HL-60 (cell line): ENCODE measurements around the gene SPINK5.

Experiments used
- DNase-seq, 2 experiments: peaks; one replicate each; pipeline ENCODE4 v3.0.0-alpha.2; 2010 to 2020; ENCODE audit warnings: low read depth in 1 of 2, low spot score in 1 of 2
- H3K27ac ChIP-seq: fragments of 250-450 bp; sonication (Bioruptor Pico); replicated peaks from 2 replicates; pipeline ENCODE4 v1.5.1; 2020; ENCODE audit warnings: mild to moderate bottlenecking, moderate library complexity
- H3K27me3 ChIP-seq: fragments of 250-450 bp; sonication (Bioruptor Pico); 2 replicates; pipeline ENCODE4 v1.5.1; 2021; ENCODE audit warnings: mild to moderate bottlenecking, moderate library complexity; ENCODE audit not compliant: insufficient read depth, poor library complexity, severe bottlenecking
- H3K4me3 ChIP-seq: replicated peaks from 2 replicates; pipeline ENCODE4 v1.5.1; 2011; ENCODE audit warnings: mild to moderate bottlenecking, control low read depth, low read length; ENCODE audit not compliant: insufficient read depth
- GABPA ChIP-seq: IDR thresholded peaks from 2 replicates; pipeline ENCODE4 v1.6.1; 2012; ENCODE audit warnings: low read depth
- POLR2AphosphoS5 ChIP-seq: IDR thresholded peaks from 2 replicates; pipeline ENCODE4 v1.6.1; 2012; ENCODE audit warnings: low read depth
- SPI1 ChIP-seq: IDR thresholded peaks from 2 replicates; pipeline ENCODE4 v1.6.1; 2012; ENCODE audit warnings: low read depth, mild to moderate bottlenecking, borderline replicate concordance
- TF ChIP-seq, protein P1 (sequence below): IDR thresholded peaks from 2 replicates; pipeline ENCODE4 v1.6.1; 2012; ENCODE audit warnings: low read depth; ENCODE audit not compliant: insufficient replicate concordance
- TF ChIP-seq, protein P2 (sequence below): IDR thresholded peaks from one replicate; pipeline ENCODE4 v1.5.1; 2011; ENCODE audit warnings: low read length, control low read depth, inconsistent platforms; ENCODE audit not compliant: insufficient read depth

The SPINK5 gene

DNA sequence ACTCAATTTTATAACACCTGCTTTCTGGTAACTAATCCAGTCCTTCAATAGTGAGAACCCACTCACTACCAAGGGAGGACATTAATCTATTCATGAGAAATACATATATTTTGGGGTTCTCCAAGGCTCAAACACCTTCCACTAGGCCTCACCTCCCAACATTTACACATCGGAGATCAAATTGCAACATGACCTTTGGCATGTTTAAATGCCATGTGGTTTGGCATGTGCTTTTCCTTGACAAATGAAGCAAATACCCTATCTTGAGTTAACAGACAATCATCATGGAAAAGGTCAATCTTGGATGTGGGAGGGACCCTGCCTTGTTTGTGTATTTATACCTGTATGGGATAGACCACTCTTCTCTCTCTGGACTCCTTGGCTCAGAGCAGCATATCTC is 82.7 kb downstream of the SPINK5 start:
- TF ChIP-seq GABPA (no peak), SPI1 (no peak), POLR2AphosphoS5 (no peak)
- TF ChIP-seq, protein P1, sequence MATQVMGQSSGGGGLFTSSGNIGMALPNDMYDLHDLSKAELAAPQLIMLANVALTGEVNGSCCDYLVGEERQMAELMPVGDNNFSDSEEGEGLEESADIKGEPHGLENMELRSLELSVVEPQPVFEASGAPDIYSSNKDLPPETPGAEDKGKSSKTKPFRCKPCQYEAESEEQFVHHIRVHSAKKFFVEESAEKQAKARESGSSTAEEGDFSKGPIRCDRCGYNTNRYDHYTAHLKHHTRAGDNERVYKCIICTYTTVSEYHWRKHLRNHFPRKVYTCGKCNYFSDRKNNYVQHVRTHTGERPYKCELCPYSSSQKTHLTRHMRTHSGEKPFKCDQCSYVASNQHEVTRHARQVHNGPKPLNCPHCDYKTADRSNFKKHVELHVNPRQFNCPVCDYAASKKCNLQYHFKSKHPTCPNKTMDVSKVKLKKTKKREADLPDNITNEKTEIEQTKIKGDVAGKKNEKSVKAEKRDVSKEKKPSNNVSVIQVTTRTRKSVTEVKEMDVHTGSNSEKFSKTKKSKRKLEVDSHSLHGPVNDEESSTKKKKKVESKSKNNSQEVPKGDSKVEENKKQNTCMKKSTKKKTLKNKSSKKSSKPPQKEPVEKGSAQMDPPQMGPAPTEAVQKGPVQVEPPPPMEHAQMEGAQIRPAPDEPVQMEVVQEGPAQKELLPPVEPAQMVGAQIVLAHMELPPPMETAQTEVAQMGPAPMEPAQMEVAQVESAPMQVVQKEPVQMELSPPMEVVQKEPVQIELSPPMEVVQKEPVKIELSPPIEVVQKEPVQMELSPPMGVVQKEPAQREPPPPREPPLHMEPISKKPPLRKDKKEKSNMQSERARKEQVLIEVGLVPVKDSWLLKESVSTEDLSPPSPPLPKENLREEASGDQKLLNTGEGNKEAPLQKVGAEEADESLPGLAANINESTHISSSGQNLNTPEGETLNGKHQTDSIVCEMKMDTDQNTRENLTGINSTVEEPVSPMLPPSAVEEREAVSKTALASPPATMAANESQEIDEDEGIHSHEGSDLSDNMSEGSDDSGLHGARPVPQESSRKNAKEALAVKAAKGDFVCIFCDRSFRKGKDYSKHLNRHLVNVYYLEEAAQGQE = no peak
- TF ChIP-seq, protein P2, sequence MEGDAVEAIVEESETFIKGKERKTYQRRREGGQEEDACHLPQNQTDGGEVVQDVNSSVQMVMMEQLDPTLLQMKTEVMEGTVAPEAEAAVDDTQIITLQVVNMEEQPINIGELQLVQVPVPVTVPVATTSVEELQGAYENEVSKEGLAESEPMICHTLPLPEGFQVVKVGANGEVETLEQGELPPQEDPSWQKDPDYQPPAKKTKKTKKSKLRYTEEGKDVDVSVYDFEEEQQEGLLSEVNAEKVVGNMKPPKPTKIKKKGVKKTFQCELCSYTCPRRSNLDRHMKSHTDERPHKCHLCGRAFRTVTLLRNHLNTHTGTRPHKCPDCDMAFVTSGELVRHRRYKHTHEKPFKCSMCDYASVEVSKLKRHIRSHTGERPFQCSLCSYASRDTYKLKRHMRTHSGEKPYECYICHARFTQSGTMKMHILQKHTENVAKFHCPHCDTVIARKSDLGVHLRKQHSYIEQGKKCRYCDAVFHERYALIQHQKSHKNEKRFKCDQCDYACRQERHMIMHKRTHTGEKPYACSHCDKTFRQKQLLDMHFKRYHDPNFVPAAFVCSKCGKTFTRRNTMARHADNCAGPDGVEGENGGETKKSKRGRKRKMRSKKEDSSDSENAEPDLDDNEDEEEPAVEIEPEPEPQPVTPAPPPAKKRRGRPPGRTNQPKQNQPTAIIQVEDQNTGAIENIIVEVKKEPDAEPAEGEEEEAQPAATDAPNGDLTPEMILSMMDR = no peak
- no peak overlapping the region for H3K4me3 ChIP-seq
- no peaks in the 10 kb centered on the region for H3K27me3 ChIP-seq
- H3K27ac ChIP-seq = no peak overlapping the region
- DNase-seq = no peak

DNA sequence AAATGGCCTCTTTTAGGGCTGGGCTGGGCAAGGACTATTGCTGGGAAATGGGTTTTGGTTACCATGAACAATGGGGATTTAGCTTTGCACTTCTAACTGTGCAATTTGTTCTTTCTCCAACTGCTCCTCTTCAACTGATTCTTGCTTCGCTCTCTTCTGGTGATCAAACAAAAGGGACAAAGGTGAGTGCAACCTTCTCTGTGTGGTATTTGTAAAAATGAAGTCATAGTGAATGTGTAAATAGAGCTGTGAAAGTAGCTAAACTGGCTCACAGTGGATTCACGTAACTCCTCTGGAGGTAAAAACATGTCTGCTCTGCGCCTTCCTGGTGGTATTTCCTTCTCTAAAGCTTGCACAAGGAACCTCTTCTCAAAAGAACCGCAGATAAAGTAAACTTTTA is 83.6 kb downstream of the SPINK5 start:
- no peaks in the 10 kb centered on the region for H3K27me3 ChIP-seq
- no peak for DNase-seq
- TF ChIP-seq POLR2AphosphoS5 (no peak), SPI1 (no peak), GABPA (no peak)
- TF ChIP-seq, protein P1 = no peak
- TF ChIP-seq, protein P2 = no peak
- H3K27ac ChIP-seq = no peak overlapping the region
- H3K4me3 ChIP-seq = no peak overlapping the region

DNA sequence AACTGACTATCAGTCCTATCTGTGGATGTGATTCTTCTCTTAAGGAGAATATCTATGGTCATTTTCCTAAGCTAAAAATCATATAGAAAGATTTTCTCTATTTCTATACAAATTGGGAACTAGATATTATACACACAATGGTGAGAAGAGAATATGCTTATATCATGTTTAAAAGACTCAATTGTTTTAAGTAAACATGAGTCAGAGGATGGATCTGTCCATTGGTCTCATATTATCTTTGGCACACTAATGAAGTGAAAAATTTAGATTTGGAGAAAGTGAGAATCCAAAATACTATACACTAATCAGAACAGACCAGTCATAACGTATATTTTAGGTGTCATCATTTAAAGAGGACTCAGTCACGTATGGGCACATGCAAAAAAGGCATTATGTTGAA is 88.1 kb downstream of the SPINK5 start:
- Histone ChIP-seq H3K27me3 (no peaks in the 10 kb centered on the region), H3K27ac (no peak overlapping the region), H3K4me3 (no peak overlapping the region)
- no peak for DNase-seq
- TF ChIP-seq GABPA (no peak), POLR2AphosphoS5 (no peak)
- TF ChIP-seq, protein P2 = no peak

DNA sequence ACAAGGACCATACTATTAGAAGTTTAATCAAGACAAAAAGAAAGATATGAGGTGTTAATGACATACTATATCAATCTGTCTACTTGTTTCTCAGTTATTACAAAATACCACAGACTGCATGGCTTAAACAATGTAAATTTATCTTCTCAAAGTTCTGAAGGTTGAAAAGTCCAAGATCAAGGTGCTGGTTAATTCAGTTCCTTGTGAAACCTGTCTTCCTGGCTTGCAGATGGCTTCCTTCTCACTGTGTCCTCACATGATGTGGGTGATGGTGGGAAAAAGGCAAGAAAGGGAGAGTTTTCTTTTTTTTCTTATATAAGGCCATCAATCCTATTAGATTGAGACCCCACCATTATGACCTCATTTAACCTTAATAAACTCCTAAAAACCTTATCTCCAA is 89.0 kb downstream of the SPINK5 start:
- H3K27me3 ChIP-seq = no peaks in the 10 kb centered on the region
- no peak for DNase-seq
- no peak for TF ChIP-seq POLR2AphosphoS5
- TF ChIP-seq GABPA = no peak
- TF ChIP-seq, protein P2 = no peak
- TF ChIP-seq, protein P1 = no peak
- TF ChIP-seq SPI1 = no peak
- H3K27ac ChIP-seq = no peak overlapping the region
- H3K4me3 ChIP-seq = no peak overlapping the region
